Urinary bladder (tissue), 4 donors: Measurements from ENCODE around the gene COX4I1. TPM values are rescaled to one million over a fixed set of nuclear protein-coding genes. Genes with fewer than 3 reads are reported as not detected.
"Not testable (repeated sequence)": the region's sequence is repeated elsewhere in the genome, so short reads cannot be mapped to it uniquely, and the experiment has no call there.

Experiments
- DNase-seq: peaks from one replicate; pipeline ENCODE4 v3.0.0-alpha.2; 2015; ENCODE audit errors: extremely low spot score
- H3K27ac ChIP-seq: one replicate; pipeline ENCODE4 v1.5.1; 2013; ENCODE audit warnings: low read depth, mild to moderate bottlenecking, moderate library complexity
- H3K36me3 ChIP-seq: one replicate; pipeline ENCODE4 v1.6.1; 2013; ENCODE audit warnings: mild to moderate bottlenecking, moderate library complexity; ENCODE audit not compliant: insufficient read depth
- H3K4me1 ChIP-seq: one replicate; pipeline ENCODE4 v1.6.1; 2013; ENCODE audit warnings: mild to moderate bottlenecking, moderate library complexity; ENCODE audit not compliant: insufficient read depth
- H3K4me3 ChIP-seq: one replicate; pipeline ENCODE4 v1.5.1; 2013; ENCODE audit warnings: low read depth, low read length
- WGBS: extraction: QIAGEN DNeasy Blood & Tissue Kit; methylation state at CpG from one replicate; pipeline ENCODE4 v1.1.7; 2013; 5-methylcytosine and 5-hydroxymethylcytosine counted together
- polyA plus RNA-seq: library from polyadenylated mRNA; stranded (reverse); fragments of 200-250 nt; gene quantifications from one replicate; pipeline ENCODE4 v1.2.3, GENCODE V29; 2013
- total RNA-seq: library from RNA; depleted of rRNA; stranded (reverse); fragments of >200 nt; gene quantifications from one replicate; pipeline ENCODE4 v1.2.3, GENCODE V29; 2014
- donor health status: healthy with polysubstance abuse.
- donor health status: healthy.

COX4I1 gene
- total and polyA plus RNA-seq, 2 donors: 200 to 764 TPM

- 13% methylated on average over 17 of the region's 17 CpGs for WGBS
- Histone ChIP-seq H3K27ac (no peak overlapping the region), H3K4me3 (peak overlapping the region; percentile 94), H3K36me3 (no peaks in the 10 kb centered on the region), H3K4me1 (no peaks in the 10 kb centered on the region)
- no peak for DNase-seq
Measured at GRCh38 chr16:85798283-85798776, 1.2 kb upstream of the COX4I1 start.

GRCh38 chr16:85798901-85799496 lies 496 bp upstream of the COX4I1 start:
- Histone ChIP-seq H3K4me3 (peak overlapping the region; percentile 94), H3K27ac (no peak overlapping the region), H3K4me1 (no peaks in the 10 kb centered on the region), H3K36me3 (no peaks in the 10 kb centered on the region)
- under 1% methylated on average over 51 of the region's 51 CpGs for WGBS
- DNase-seq: no peak

GRCh38 chr16:85800321-85800669 lies 800 bp downstream of the COX4I1 start:
- peak overlapping the region; percentile 94 for H3K4me3 ChIP-seq
- H3K36me3 ChIP-seq: no peaks in the 10 kb centered on the region
- peak overlapping the region; percentile 84 for H3K27ac ChIP-seq
- 14% methylated on average over 9 of the region's 9 CpGs for WGBS
- no peak for DNase-seq
- no peaks in the 10 kb centered on the region for H3K4me1 ChIP-seq

GRCh38 chr16:85803570-85803969 lies 4.1 kb downstream of the COX4I1 start:
- no peak for DNase-seq
- WGBS: 86% methylated on average over 14 of the region's 14 CpGs
- no peak overlapping the region for H3K27ac ChIP-seq
- H3K36me3 ChIP-seq: peaks cover 1% of the 10 kb centered on the region
- H3K4me3 ChIP-seq: no peak overlapping the region
- no peaks in the 10 kb centered on the region for H3K4me1 ChIP-seq

- no peak for DNase-seq
- peaks cover 1% of the 10 kb centered on the region for H3K36me3 ChIP-seq
Measured at GRCh38 chr16:85805442-85806045, 6.0 kb downstream of the COX4I1 start.

GRCh38 chr16:85806539-85806938 lies 7.0 kb downstream of the COX4I1 start:
- DNase-seq: no peak
- H3K27ac ChIP-seq: no peak overlapping the region
- H3K4me1 ChIP-seq: no peaks in the 10 kb centered on the region
- peaks cover 1% of the 10 kb centered on the region for H3K36me3 ChIP-seq
- H3K4me3 ChIP-seq: no peak overlapping the region
- WGBS: 93% methylated on average over 11 of the region's 11 CpGs

More at GRCh38 chr16:85805442-85806045, 6.0 kb downstream of the COX4I1 start:
- H3K4me3 ChIP-seq: no peak overlapping the region
- WGBS: 88% methylated on average over 18 of the region's 18 CpGs
- no peak overlapping the region for H3K27ac ChIP-seq
- H3K4me1 ChIP-seq: no peaks in the 10 kb centered on the region

- not testable (repeated sequence) for DNase-seq, H3K4me1 ChIP-seq, H3K4me3 ChIP-seq, H3K36me3 ChIP-seq, H3K27ac ChIP-seq
- WGBS: 89% methylated on average over 6 of the region's 6 CpGs
Measured at GRCh38 chr16:85807340-85807739, 7.8 kb downstream of the COX4I1 start.

GRCh38 chr16:85808104-85808503 lies 8.6 kb downstream of the COX4I1 start:
- 96% methylated on average over 27 of the region's 27 CpGs for WGBS
- not testable (repeated sequence) for H3K36me3 ChIP-seq, H3K4me3 ChIP-seq, H3K27ac ChIP-seq, H3K4me1 ChIP-seq, DNase-seq

- no peak for DNase-seq
- Histone ChIP-seq H3K27ac (no peak overlapping the region), H3K36me3 (peaks cover 1% of the 10 kb centered on the region), H3K4me3 (no peak overlapping the region), H3K4me1 (no peaks in the 10 kb centered on the region)
- 94% methylated on average over 7 of the region's 7 CpGs for WGBS
Measured at GRCh38 chr16:85808926-85809325, 9.4 kb downstream of the COX4I1 start.

GRCh38 chr16:85809645-85810044 lies 10.2 kb downstream of the COX4I1 start:
- Histone ChIP-seq H3K4me1 (no peaks in the 10 kb centered on the region), H3K4me3 (no peak overlapping the region), H3K27ac (no peak overlapping the region), H3K36me3 (peaks cover 1% of the 10 kb centered on the region)
- DNase-seq: no peak
- 76% methylated on average over 10 of the region's 10 CpGs for WGBS

- DNase-seq: no peak
- Histone ChIP-seq H3K36me3 (peaks cover 1% of the 10 kb centered on the region), H3K27ac (no peak overlapping the region), H3K4me1 (no peaks in the 10 kb centered on the region), H3K4me3 (no peak overlapping the region)
- 87% methylated on average over 13 of the region's 13 CpGs for WGBS
Measured at GRCh38 chr16:85810097-85810741, 10.7 kb downstream of the COX4I1 start.

- H3K27ac ChIP-seq: no peak overlapping the region
- no peak overlapping the region for H3K4me3 ChIP-seq
- H3K36me3 ChIP-seq: peaks cover under 1% of the 10 kb centered on the region
- WGBS: 85% methylated on average over 7 of the region's 7 CpGs
- H3K4me1 ChIP-seq: no peaks in the 10 kb centered on the region
- DNase-seq: no peak
Measured at GRCh38 chr16:85810742-85811115, 11.2 kb downstream of the COX4I1 start.

- 38% methylated on average over 37 of the region's 37 CpGs for WGBS
Measured at GRCh38 chr16:85812031-85812807, 12.7 kb downstream of the COX4I1 start.

More at GRCh38 chr16:85812031-85812807, 12.7 kb downstream of the COX4I1 start:
- Histone ChIP-seq H3K27ac (no peak overlapping the region), H3K4me3 (no peak overlapping the region), H3K4me1 (no peaks in the 10 kb centered on the region), H3K36me3 (no peaks in the 10 kb centered on the region)
- DNase-seq: no peak
